GM19099 (cell line): ENCODE results near the gene RAD51B.

Experiments used
- POLR2A ChIP-seq: IDR thresholded peaks from 3 replicates; pipeline ENCODE4 v1.6.1; 2011; ENCODE audit warnings: low read depth; ENCODE audit not compliant: insufficient read length; ENCODE audit errors: extremely low read depth

RAD51B gene

GRCh38 chr14:67819563-67820421 lies at the start of gene RAD51B:
Gene RAD51B (plus strand): TSS chr14:67819779.
- TF ChIP-seq POLR2A, result peak; percentile 61

GRCh38 chr14:67773844-67774377 lies 45.7 kb upstream of the RAD51B start:
- no peak for TF ChIP-seq POLR2A

GRCh38 chr14:67776653-67777322 lies 42.8 kb upstream of the RAD51B start:
- no peak for TF ChIP-seq POLR2A

GRCh38 chr14:67778792-67779191 lies 40.8 kb upstream of the RAD51B start:
- TF ChIP-seq POLR2A, result no peak

GRCh38 chr14:67782090-67782489 lies 37.5 kb upstream of the RAD51B start:
- TF ChIP-seq POLR2A, result no peak

- TF ChIP-seq POLR2A, result no peak
Measured at GRCh38 chr14:67784244-67784823, 35.2 kb upstream of the RAD51B start.

GRCh38 chr14:67785270-67786109 lies 34.1 kb upstream of the RAD51B start:
- no peak for TF ChIP-seq POLR2A

GRCh38 chr14:67787673-67788072 lies 31.9 kb upstream of the RAD51B start:
- TF ChIP-seq POLR2A, result no peak

- TF ChIP-seq POLR2A, result no peak
Measured at GRCh38 chr14:67798731-67799130, 20.8 kb upstream of the RAD51B start.

GRCh38 chr14:67800743-67801142 lies 18.8 kb upstream of the RAD51B start:
- no peak for TF ChIP-seq POLR2A

- TF ChIP-seq POLR2A, result no peak
Measured at GRCh38 chr14:67806246-67806645, 13.3 kb upstream of the RAD51B start.

- TF ChIP-seq POLR2A, result no peak
Measured at GRCh38 chr14:67814821-67815220, 4.8 kb upstream of the RAD51B start.

- no peak for TF ChIP-seq POLR2A
Measured at GRCh38 chr14:67815573-67816225, 3.9 kb upstream of the RAD51B start.

GRCh38 chr14:67816326-67817002 lies 3.1 kb upstream of the RAD51B start, which contains the start of gene ZFYVE26:
Gene ZFYVE26 (minus strand): TSS chr14:67816590. CDS start chr14:67815963, 627 bp downstream.
- peak; percentile 74 for TF ChIP-seq POLR2A
